ENCODE results near the gene KLK6. TPM values are rescaled to one million over a fixed set of nuclear protein-coding genes. Genes with fewer than 3 reads are reported as not detected.

Gene KLK6
- total RNA-seq, 2 experiments from 2014 or later = not detected

GRCh38 chr19:50959731-50960500 is 9.5 kb downstream of the KLK6 start:
- no peak overlapping the region for H3K27ac Mint-ChIP-seq
- no peaks in the 10 kb centered on the region for H3K4me1 Mint-ChIP-seq
- H3K27me3 Mint-ChIP-seq = no peaks in the 10 kb centered on the region
- H3K36me3 Mint-ChIP-seq = no peaks in the 10 kb centered on the region
- CTCF ChIA-PET = no interaction called here
- peaks cover 9% of the 10 kb centered on the region for H3K9me3 Mint-ChIP-seq (ENCODE audit: low read depth)
- DNase-seq (no peak), ATAC-seq (no peak)
- no peak overlapping the region for H3K4me3 Mint-ChIP-seq

GRCh38 chr19:50957587-50957986 is 11.8 kb downstream of the KLK6 start:
- DNase-seq = no peak
- Mint-ChIP-seq H3K4me3 (no peak overlapping the region), H3K27ac (no peak overlapping the region), H3K4me1 (no peaks in the 10 kb centered on the region), H3K9me3 (ENCODE audit: low read depth) (peaks cover 7% of the 10 kb centered on the region), H3K36me3 (no peaks in the 10 kb centered on the region), H3K27me3 (peaks cover 2% of the 10 kb centered on the region)
- CTCF ChIA-PET = no interaction called here
- no peak for ATAC-seq

- Mint-ChIP-seq H3K27ac (no peak within 1 kb of the TSS), H3K9me3 (ENCODE audit: low read depth) (no peaks in the 10 kb centered on the region), H3K27me3 (peaks cover 2% of the 10 kb centered on the region), H3K36me3 (no peaks in the 10 kb centered on the region), H3K4me3 (no peak within 1 kb of the TSS), H3K4me1 (no peaks in the 10 kb centered on the region)
- no peak for DNase-seq
- CTCF ChIA-PET = no interaction called here
- no peak for ATAC-seq
Observed at GRCh38 chr19:50952910-50953309, 16.5 kb downstream of the KLK6 start, which contains the start of gene KLK5. KLK5 (minus strand) TSS chr19:50953038; CDS start chr19:50952657, 381 bp downstream.

- CTCF ChIA-PET = no interaction called here
- peaks cover 8% of the 10 kb centered on the region for H3K27me3 Mint-ChIP-seq
- no peak overlapping the region for H3K4me3 Mint-ChIP-seq
- no peaks in the 10 kb centered on the region for H3K9me3 Mint-ChIP-seq (ENCODE audit: low read depth)
- H3K36me3 Mint-ChIP-seq = no peaks in the 10 kb centered on the region
- H3K27ac Mint-ChIP-seq = no peak overlapping the region
- ATAC-seq (no peak), DNase-seq (no peak)
- no peaks in the 10 kb centered on the region for H3K4me1 Mint-ChIP-seq
Observed at GRCh38 chr19:50949861-50950260, 19.5 kb downstream of the KLK6 start.

GRCh38 chr19:50947123-50947522 is 22.3 kb downstream of the KLK6 start:
- Mint-ChIP-seq H3K27ac (no peak overlapping the region), H3K27me3 (peaks cover 6% of the 10 kb centered on the region), H3K4me3 (no peak overlapping the region), H3K4me1 (no peaks in the 10 kb centered on the region), H3K36me3 (no peaks in the 10 kb centered on the region), H3K9me3 (ENCODE audit: low read depth) (peaks cover 2% of the 10 kb centered on the region)
- DNase-seq = no peak
- ATAC-seq = no peak
- CTCF ChIA-PET = interaction anchor here (1.0 to 1.5 kb wide), 2 partner anchors 25 kb away, joined by 3 to 4 read pairs; no protein-coding TSS in a partner anchor

- ATAC-seq (no peak), DNase-seq (no peak)
- Mint-ChIP-seq H3K9me3 (ENCODE audit: low read depth) (peaks cover 2% of the 10 kb centered on the region), H3K4me3 (no peak overlapping the region), H3K27ac (no peak overlapping the region), H3K36me3 (no peaks in the 10 kb centered on the region), H3K27me3 (peaks cover 6% of the 10 kb centered on the region), H3K4me1 (no peaks in the 10 kb centered on the region)
- CTCF ChIA-PET = no interaction called here
Observed at GRCh38 chr19:50944795-50945194, 24.6 kb downstream of the KLK6 start.

GRCh38 chr19:50943074-50943828 is 26.1 kb downstream of the KLK6 start:
- CTCF ChIA-PET = no interaction called here
- Mint-ChIP-seq H3K27me3 (peaks cover 6% of the 10 kb centered on the region), H3K27ac (no peak overlapping the region), H3K9me3 (ENCODE audit: low read depth) (peaks cover 2% of the 10 kb centered on the region), H3K4me1 (no peaks in the 10 kb centered on the region), H3K36me3 (no peaks in the 10 kb centered on the region), H3K4me3 (no peak overlapping the region)
- ATAC-seq (no peak), DNase-seq (no peak)

- DNase-seq (no peak), ATAC-seq (no peak)
- H3K9me3 Mint-ChIP-seq (ENCODE audit: low read depth) = peaks cover 2% of the 10 kb centered on the region
- H3K4me1 Mint-ChIP-seq = no peaks in the 10 kb centered on the region
- H3K36me3 Mint-ChIP-seq = no peaks in the 10 kb centered on the region
- H3K27me3 Mint-ChIP-seq = no peaks in the 10 kb centered on the region
- CTCF ChIA-PET = no interaction called here
- H3K4me3 Mint-ChIP-seq = no peak overlapping the region
- H3K27ac Mint-ChIP-seq = no peak overlapping the region
Observed at GRCh38 chr19:50939596-50939995, 29.8 kb downstream of the KLK6 start.

GRCh38 chr19:50933640-50934039 is 35.8 kb downstream of the KLK6 start:
- Mint-ChIP-seq H3K4me3 (no peak overlapping the region), H3K9me3 (ENCODE audit: low read depth) (no peaks in the 10 kb centered on the region), H3K4me1 (peaks cover 2% of the 10 kb centered on the region), H3K36me3 (no peaks in the 10 kb centered on the region), H3K27ac (no peak overlapping the region), H3K27me3 (peaks cover 17% of the 10 kb centered on the region)
- CTCF ChIA-PET = interaction anchor here (0.7 to 1.0 kb wide), 2 partner anchors 63 to 83 kb away, joined by 3 read pairs; no protein-coding TSS in a partner anchor
- DNase-seq (no peak), ATAC-seq (no peak)

GRCh38 chr19:50932690-50933083 is 36.7 kb downstream of the KLK6 start:
- ATAC-seq = no peak
- peaks cover 2% of the 10 kb centered on the region for H3K4me1 Mint-ChIP-seq

GRCh38 chr19:50932018-50932689 is 37.2 kb downstream of the KLK6 start:
- H3K36me3 Mint-ChIP-seq = no peaks in the 10 kb centered on the region
- no peaks in the 10 kb centered on the region for H3K9me3 Mint-ChIP-seq (ENCODE audit: low read depth)
- DNase-seq (no peak), ATAC-seq (no peak)
- peaks cover 17% of the 10 kb centered on the region for H3K27me3 Mint-ChIP-seq
- H3K4me3 Mint-ChIP-seq = no peak overlapping the region
- CTCF ChIA-PET = no interaction called here
- H3K4me1 Mint-ChIP-seq = peaks cover 2% of the 10 kb centered on the region
- no peak overlapping the region for H3K27ac Mint-ChIP-seq

More at GRCh38 chr19:50932690-50933083, 36.7 kb downstream of the KLK6 start:
- DNase-seq = no peak
- CTCF ChIA-PET = no interaction called here
- no peak overlapping the region for H3K4me3 Mint-ChIP-seq
- peaks cover 17% of the 10 kb centered on the region for H3K27me3 Mint-ChIP-seq
- no peaks in the 10 kb centered on the region for H3K9me3 Mint-ChIP-seq (ENCODE audit: low read depth)
- no peaks in the 10 kb centered on the region for H3K36me3 Mint-ChIP-seq
- no peak overlapping the region for H3K27ac Mint-ChIP-seq

GRCh38 chr19:50931023-50931422 is 38.4 kb downstream of the KLK6 start:
- no peaks in the 10 kb centered on the region for H3K36me3 Mint-ChIP-seq
- H3K4me3 Mint-ChIP-seq = no peak overlapping the region
- CTCF ChIA-PET = no interaction called here
- ATAC-seq (no peak), DNase-seq (no peak)
- H3K27ac Mint-ChIP-seq = no peak overlapping the region
- H3K4me1 Mint-ChIP-seq = peaks cover 2% of the 10 kb centered on the region
- H3K27me3 Mint-ChIP-seq = peaks cover 19% of the 10 kb centered on the region
- H3K9me3 Mint-ChIP-seq (ENCODE audit: low read depth) = no peaks in the 10 kb centered on the region

GRCh38 chr19:50928831-50929230 is 40.6 kb downstream of the KLK6 start:
- H3K36me3 Mint-ChIP-seq = no peaks in the 10 kb centered on the region
- ATAC-seq (no peak), DNase-seq (no peak)
- CTCF ChIA-PET = no interaction called here
- no peak overlapping the region for H3K4me3 Mint-ChIP-seq
- H3K27me3 Mint-ChIP-seq = peaks cover 30% of the 10 kb centered on the region
- peaks cover 2% of the 10 kb centered on the region for H3K4me1 Mint-ChIP-seq
- no peaks in the 10 kb centered on the region for H3K9me3 Mint-ChIP-seq (ENCODE audit: low read depth)
- H3K27ac Mint-ChIP-seq = no peak overlapping the region
